MM.1S (cell line): ENCODE results near the gene BAZ1B.

Experiments used
- DNase-seq: peaks from one replicate; pipeline ENCODE4 v3.0.0-alpha.2; 2015
- H2AFZ ChIP-seq: fragments of 300-600 bp; sonication (generic); 2 replicates; pipeline ENCODE4 v1.6.0; 2016; ENCODE audit warnings: antibody characterized with exemption, low read length
- H3F3A ChIP-seq: fragments of 300-600 bp; sonication (generic); 2 replicates; pipeline ENCODE4 v1.6.1; 2016; ENCODE audit warnings: mild to moderate bottlenecking, antibody characterized with exemption, low read length, moderate library complexity, mixed read lengths; ENCODE audit not compliant: insufficient read depth
- H3K27ac ChIP-seq: fragments of 300-600 bp; sonication (generic); 2 replicates; pipeline ENCODE4 v1.5.1; 2016; ENCODE audit warnings: mild to moderate bottlenecking, low read length
- H3K27me3 ChIP-seq: fragments of 300-600 bp; sonication (generic); replicated peaks from 2 replicates; pipeline ENCODE4 v1.6.0; 2016; ENCODE audit warnings: low read length; ENCODE audit not compliant: insufficient read depth
- H3K36me3 ChIP-seq: fragments of 300-600 bp; sonication (generic); replicated peaks from 2 replicates; pipeline ENCODE4 v1.6.1; 2016; ENCODE audit warnings: mild to moderate bottlenecking, low read length, mixed read lengths; ENCODE audit not compliant: insufficient read depth
- H3K4me1 ChIP-seq: fragments of 300-600 bp; sonication (generic); 2 replicates; pipeline ENCODE4 v1.6.1; 2016; ENCODE audit warnings: low read length, mixed read lengths
- H3K4me2 ChIP-seq: fragments of 300-600 bp; sonication (generic); 2 replicates; pipeline ENCODE4 v1.6.0; 2016; ENCODE audit warnings: low read depth, low read length
- H3K4me3 ChIP-seq: fragments of 300-600 bp; sonication (generic); 2 replicates; pipeline ENCODE4 v1.5.1; 2016; ENCODE audit warnings: low read length, mixed read lengths
- H3K79me2 ChIP-seq: fragments of 300-600 bp; sonication (generic); 2 replicates; pipeline ENCODE4 v1.6.1; 2016; ENCODE audit warnings: mixed run types, low read length, mixed read lengths
- H3K9ac ChIP-seq: fragments of 300-600 bp; sonication (generic); 2 replicates; pipeline ENCODE4 v1.6.1; 2016; ENCODE audit warnings: low read length, mixed read lengths
- H3K9me2 ChIP-seq: fragments of 300-600 bp; sonication (generic); replicated peaks from 2 replicates; pipeline ENCODE4 v1.6.1; 2016; ENCODE audit warnings: mild to moderate bottlenecking, low read length, mixed read lengths; ENCODE audit not compliant: insufficient read depth
- H3K9me3 ChIP-seq: fragments of 300-600 bp; sonication (generic); replicated peaks from 2 replicates; pipeline ENCODE4 v1.6.1; 2016; ENCODE audit warnings: mild to moderate bottlenecking, low read length, mixed read lengths; ENCODE audit not compliant: insufficient read depth
- H4K20me1 ChIP-seq: fragments of 300-600 bp; sonication (generic); 2 replicates; pipeline ENCODE4 v1.6.1; 2016; ENCODE audit warnings: mild to moderate bottlenecking, low read length, moderate library complexity, mixed read lengths; ENCODE audit not compliant: insufficient read depth
- EZH2 ChIP-seq: fragments of 300-600 bp; sonication (generic); optimal IDR thresholded peaks from 2 replicates; pipeline ENCODE3; 2017; ENCODE audit warnings: low read depth, mild to moderate bottlenecking, antibody characterized with exemption, low read length, mixed read lengths
- EZH2phosphoT487 ChIP-seq: fragments of 300-600 bp; sonication (generic); IDR thresholded peaks from 2 replicates; pipeline ENCODE4 v1.6.1; 2018; ENCODE audit warnings: antibody characterized with exemption, low read length
- TF ChIP-seq, protein P1 (sequence below): fragments of 300-600 bp; sonication (generic); IDR thresholded peaks from 2 replicates; pipeline ENCODE4 v1.5.1; 2016; ENCODE audit warnings: antibody characterized with exemption, low read length, mixed read lengths

Gene BAZ1B

DNA sequence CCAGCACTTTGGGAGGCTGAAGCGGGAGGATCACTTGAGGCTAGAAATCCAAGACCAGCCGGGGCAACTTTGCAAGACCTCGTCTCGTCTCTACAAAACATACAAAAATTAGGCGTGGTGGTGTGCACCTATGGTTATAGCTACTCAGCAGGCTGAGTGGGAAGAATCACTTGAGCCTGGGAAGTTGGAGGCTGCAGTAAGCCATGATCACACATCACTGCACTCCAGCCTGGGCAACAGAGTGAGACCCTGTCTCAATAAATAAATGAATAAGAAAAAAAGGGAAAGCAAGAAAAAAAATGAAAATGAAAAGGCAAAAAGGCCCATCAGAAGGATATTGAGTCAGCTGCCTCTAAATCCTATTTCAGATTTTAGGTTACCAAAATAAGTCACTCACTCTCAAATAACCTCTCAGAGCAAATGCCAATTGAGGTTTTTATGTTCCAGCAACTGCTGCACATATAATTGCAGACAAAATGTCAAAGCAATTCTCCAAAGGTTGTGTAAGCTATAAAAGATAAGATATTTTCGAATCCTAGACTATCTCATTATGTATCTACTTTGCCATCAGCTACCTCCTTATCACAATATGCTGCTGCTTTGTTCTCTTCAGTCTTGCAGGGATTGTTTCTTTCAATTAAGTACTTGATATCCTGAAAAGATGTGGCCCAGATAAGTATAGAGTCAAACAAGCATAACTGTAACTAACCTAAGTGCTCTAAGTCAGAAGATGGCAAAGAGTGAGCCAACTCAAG lies 4.7 kb downstream of the BAZ1B start:
- Histone ChIP-seq H3K27me3 (no peaks in the 10 kb centered on the region), H3K4me3 (no peak overlapping the region), H3K36me3 (peaks cover 3% of the 10 kb centered on the region; the same call in 1 of the 2 replicates), H3K9me2 (no peaks in the 10 kb centered on the region), H3K9me3 (no peaks in the 10 kb centered on the region), H4K20me1 (peaks cover 57% of the 10 kb centered on the region), H3K27ac (no peak overlapping the region), H3K79me2 (peaks cover 92% of the 10 kb centered on the region), H3K4me1 (peaks cover 10% of the 10 kb centered on the region), H3K4me2 (no peak overlapping the region), H2AFZ (no peak overlapping the region), H3K9ac (no peak overlapping the region), H3F3A (peaks cover 13% of the 10 kb centered on the region; the same call in 1 of the 2 replicates)
- no peak for DNase-seq
- TF ChIP-seq, protein P1, sequence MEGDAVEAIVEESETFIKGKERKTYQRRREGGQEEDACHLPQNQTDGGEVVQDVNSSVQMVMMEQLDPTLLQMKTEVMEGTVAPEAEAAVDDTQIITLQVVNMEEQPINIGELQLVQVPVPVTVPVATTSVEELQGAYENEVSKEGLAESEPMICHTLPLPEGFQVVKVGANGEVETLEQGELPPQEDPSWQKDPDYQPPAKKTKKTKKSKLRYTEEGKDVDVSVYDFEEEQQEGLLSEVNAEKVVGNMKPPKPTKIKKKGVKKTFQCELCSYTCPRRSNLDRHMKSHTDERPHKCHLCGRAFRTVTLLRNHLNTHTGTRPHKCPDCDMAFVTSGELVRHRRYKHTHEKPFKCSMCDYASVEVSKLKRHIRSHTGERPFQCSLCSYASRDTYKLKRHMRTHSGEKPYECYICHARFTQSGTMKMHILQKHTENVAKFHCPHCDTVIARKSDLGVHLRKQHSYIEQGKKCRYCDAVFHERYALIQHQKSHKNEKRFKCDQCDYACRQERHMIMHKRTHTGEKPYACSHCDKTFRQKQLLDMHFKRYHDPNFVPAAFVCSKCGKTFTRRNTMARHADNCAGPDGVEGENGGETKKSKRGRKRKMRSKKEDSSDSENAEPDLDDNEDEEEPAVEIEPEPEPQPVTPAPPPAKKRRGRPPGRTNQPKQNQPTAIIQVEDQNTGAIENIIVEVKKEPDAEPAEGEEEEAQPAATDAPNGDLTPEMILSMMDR: no peak
- no peak for TF ChIP-seq EZH2

DNA sequence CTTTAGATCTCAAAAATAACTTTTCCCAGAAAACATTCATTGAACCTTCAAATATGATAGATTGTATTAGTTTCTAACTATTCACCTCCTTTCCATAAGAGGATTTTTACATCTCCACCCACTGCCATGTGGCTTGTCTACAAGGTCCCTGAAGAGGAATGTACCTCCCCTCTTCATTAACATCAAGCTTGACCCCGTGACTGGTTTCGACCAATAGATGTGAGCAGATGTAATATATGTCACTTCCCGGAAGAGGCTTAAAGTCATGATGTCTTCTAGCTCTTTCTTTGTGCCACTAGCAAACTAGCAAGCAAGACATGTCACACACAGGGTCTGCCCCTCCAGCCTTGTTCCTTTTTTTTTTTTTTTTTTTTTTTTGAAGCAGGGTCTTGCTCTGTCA lies 6.9 kb downstream of the BAZ1B start:
- H3K9me3 ChIP-seq: no peaks in the 10 kb centered on the region
- TF ChIP-seq, protein P1: no peak
- TF ChIP-seq EZH2 (no peak), EZH2phosphoT487 (no peak)
- H3K4me1 ChIP-seq: peaks cover 10% of the 10 kb centered on the region
- no peaks in the 10 kb centered on the region for H3K27me3 ChIP-seq
- H4K20me1 ChIP-seq: peaks cover 64% of the 10 kb centered on the region
- H3K4me3 ChIP-seq: no peak overlapping the region
- peaks cover 3% of the 10 kb centered on the region; the same call in 1 of the 2 replicates for H3K36me3 ChIP-seq
- H3K27ac ChIP-seq: no peak overlapping the region
- no peaks in the 10 kb centered on the region for H3K9me2 ChIP-seq
- H3K79me2 ChIP-seq: peaks cover 99% of the 10 kb centered on the region
- no peak overlapping the region for H3K9ac ChIP-seq
- no peak for DNase-seq
- H2AFZ ChIP-seq: no peak overlapping the region
- no peak overlapping the region for H3K4me2 ChIP-seq
- peaks cover 2% of the 10 kb centered on the region for H3F3A ChIP-seq

DNA sequence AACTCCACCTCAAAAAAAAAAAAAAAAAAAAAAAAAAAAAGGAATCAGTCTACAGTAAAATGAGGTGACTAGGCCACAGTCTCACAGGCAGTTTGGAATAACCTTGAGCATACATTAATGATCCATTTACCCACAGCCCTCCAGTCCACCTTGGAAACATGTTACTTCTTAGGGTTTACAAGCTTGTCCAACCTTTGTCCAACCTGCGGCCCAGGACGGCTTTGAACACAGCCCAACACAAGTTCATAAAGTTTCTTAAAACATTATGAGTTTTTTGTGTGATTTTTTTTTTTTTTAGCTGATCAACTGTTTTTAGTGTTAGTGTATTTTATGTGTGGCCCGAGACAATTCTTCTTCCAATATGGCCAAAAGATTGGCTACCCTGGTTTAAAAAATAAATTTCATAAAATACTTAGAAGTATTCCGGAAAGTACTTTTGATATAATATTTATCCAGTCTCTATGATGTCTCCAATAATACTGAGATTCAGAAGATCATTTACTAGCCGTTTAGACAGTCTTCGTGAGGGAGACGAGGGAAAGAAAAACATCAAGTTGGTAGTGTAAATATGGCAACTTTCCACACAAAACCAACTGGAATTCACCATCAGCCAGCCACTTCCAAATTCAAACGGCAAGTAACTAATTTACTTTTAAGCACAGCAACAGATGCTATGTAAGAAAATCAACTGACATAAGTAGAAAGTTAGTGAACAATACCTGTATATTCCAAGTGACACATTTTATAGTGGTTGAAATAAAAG lies 9.9 kb downstream of the BAZ1B start:
- H3K4me2 ChIP-seq: no peak overlapping the region
- H3K9me2 ChIP-seq: no peaks in the 10 kb centered on the region
- no peaks in the 10 kb centered on the region for H3K9me3 ChIP-seq
- H3K79me2 ChIP-seq: peaks cover 98% of the 10 kb centered on the region
- no peak overlapping the region for H3K4me3 ChIP-seq
- peaks cover 40% of the 10 kb centered on the region for H4K20me1 ChIP-seq
- no peaks in the 10 kb centered on the region for H3K4me1 ChIP-seq
- no peak overlapping the region for H3K9ac ChIP-seq
- no peaks in the 10 kb centered on the region; the same call in 1 of the 2 replicates for H3F3A ChIP-seq
- no peak overlapping the region for H2AFZ ChIP-seq
- peaks cover 12% of the 10 kb centered on the region for H3K36me3 ChIP-seq
- no peaks in the 10 kb centered on the region for H3K27me3 ChIP-seq
- TF ChIP-seq, protein P1: no peak
- no peak for TF ChIP-seq EZH2
- TF ChIP-seq EZH2phosphoT487: no peak
- no peak overlapping the region for H3K27ac ChIP-seq
- no peak for DNase-seq
